HEK293T (cell line): ENCODE results near the gene TENM3.

ENCODE experiments used
- CTCF ChIA-PET: fragments of 350-600 bp; formaldehyde crosslinking; extraction: SDS; loops from one replicate; lab custom pipeline; 2021; ENCODE audit warnings: antibody characterized with exemption, inconsistent platforms; lab: Yijun Ruan, JAX
- POLR2A ChIA-PET: fragments of 350-600 bp; formaldehyde crosslinking; extraction: SDS; loops from one replicate; lab custom pipeline; 2020; ENCODE audit warnings: antibody characterized with exemption, inconsistent platforms; lab: Yijun Ruan, JAX
- DNase-seq: peaks from one replicate; pipeline ENCODE4 v3.0.0; 2012; ENCODE audit warnings: mixed read lengths; ENCODE audit errors: extremely low spot score
- ARNT ChIP-seq: fragments of 450-650 bp; IDR thresholded peaks from 2 replicates; pipeline ENCODE4 v1.6.1; 2017; ENCODE audit warnings: mild to moderate bottlenecking
- BHLHE40 ChIP-seq: fragments of 450-650 bp; IDR thresholded peaks from 2 replicates; pipeline ENCODE4 v1.6.1; 2016; ENCODE audit warnings: mild to moderate bottlenecking, moderate library complexity, borderline replicate concordance
- CTBP1 ChIP-seq: fragments of 450-650 bp; IDR thresholded peaks from 2 replicates; pipeline ENCODE4 v1.6.1; 2016; ENCODE audit warnings: borderline replicate concordance
- ELF4 ChIP-seq: fragments of 450-650 bp; IDR thresholded peaks from 2 replicates; pipeline ENCODE4 v1.6.1; 2017; ENCODE audit warnings: antibody characterized with exemption
- FOXA1 ChIP-seq: fragments of 450-650 bp; IDR thresholded peaks from 2 replicates; pipeline ENCODE4 v1.6.1; 2016; ENCODE audit warnings: mild to moderate bottlenecking
- FOXK2 ChIP-seq: fragments of 450-650 bp; IDR thresholded peaks from 2 replicates; pipeline ENCODE4 v1.6.1; 2016; ENCODE audit warnings: mild to moderate bottlenecking
- FOXM1 ChIP-seq: fragments of 450-650 bp; IDR thresholded peaks from 2 replicates; pipeline ENCODE4 v1.6.1; 2017; ENCODE audit warnings: mild to moderate bottlenecking, borderline replicate concordance
- HDGF ChIP-seq: fragments of 450-650 bp; IDR thresholded peaks from 2 replicates; pipeline ENCODE4 v1.6.1; 2017; ENCODE audit warnings: antibody characterized with exemption, borderline replicate concordance
- L3MBTL2 ChIP-seq: fragments of 450-650 bp; conservative IDR thresholded peaks from 2 replicates; pipeline ENCODE4 v1.6.1; 2016; ENCODE audit warnings: mild to moderate bottlenecking
- LEF1 ChIP-seq: fragments of 450-650 bp; IDR thresholded peaks from 2 replicates; pipeline ENCODE4 v1.6.1; 2017; ENCODE audit warnings: mild to moderate bottlenecking, borderline replicate concordance
- NFRKB ChIP-seq: fragments of 450-650 bp; IDR thresholded peaks from 2 replicates; pipeline ENCODE4 v1.6.1; 2016; ENCODE audit warnings: mild to moderate bottlenecking, moderate library complexity
- PKNOX1 ChIP-seq: fragments of 450-650 bp; IDR thresholded peaks from 2 replicates; pipeline ENCODE4 v1.6.1; 2016
- SP1 ChIP-seq: fragments of 450-650 bp; IDR thresholded peaks from 2 replicates; pipeline ENCODE4 v1.6.1; 2017
- SUZ12 ChIP-seq: fragments of 450-650 bp; IDR thresholded peaks from 2 replicates; pipeline ENCODE4 v1.6.1; 2016; ENCODE audit warnings: mild to moderate bottlenecking
- TARDBP ChIP-seq: fragments of 450-650 bp; IDR thresholded peaks from 2 replicates; pipeline ENCODE4 v1.6.1; 2016
- ZNF384 ChIP-seq: fragments of 450-650 bp; IDR thresholded peaks from 2 replicates; pipeline ENCODE4 v1.6.1; 2016

Gene TENM3

GRCh38 chr4:182662551-182662950, 419.3 kb downstream of the TENM3 start:
- ChIA-PET POLR2A (no interaction called here), CTCF (interaction anchor here (0.7 kb wide), 1 partner anchor 21 kb away, joined by 4 read pairs; no protein-coding TSS in a partner anchor)
- TF ChIP-seq SUZ12 (no peak), CTBP1 (no peak), ARNT (no peak), HDGF (no peak)
- DNase-seq, result no peak

- no peak for DNase-seq
- TF ChIP-seq HDGF (no peak), TARDBP (no peak), ELF4 (no peak), LEF1 (no peak), L3MBTL2 (no peak), SP1 (no peak), FOXA1 (no peak), ARNT (no peak), SUZ12 (no peak), ZNF384 (no peak), FOXM1 (no peak), FOXK2 (no peak), PKNOX1 (no peak), BHLHE40 (no peak), CTBP1 (no peak), NFRKB (no peak)
- POLR2A ChIA-PET, result interaction anchor here (0.7 to 0.8 kb wide), 2 partner anchors 18 to 426 kb away, joined by 3 read pairs; no protein-coding TSS in a partner anchor
- CTCF ChIA-PET, result interaction anchor here (0.6 kb wide), 1 partner anchor 8 kb away, joined by 5 read pairs; no protein-coding TSS in a partner anchor
Measured at GRCh38 chr4:182671231-182671630, 428.0 kb downstream of the TENM3 start.

- CTCF ChIA-PET, result interaction anchor here (0.6 kb wide), 1 partner anchor 8 kb away, joined by 5 read pairs; no protein-coding TSS in a partner anchor
- POLR2A ChIA-PET, result interaction anchor here (0.7 kb wide), 1 partner anchor 425 kb away, joined by 3 read pairs; no protein-coding TSS in a partner anchor
- no peak for DNase-seq
- TF ChIP-seq ELF4, result no peak
- TF ChIP-seq HDGF, result no peak
- TF ChIP-seq FOXM1, result no peak
- TF ChIP-seq SUZ12, result no peak
- no peak for TF ChIP-seq NFRKB
- TF ChIP-seq ZNF384, result no peak
- no peak for TF ChIP-seq ARNT
- TF ChIP-seq FOXA1, result no peak
- no peak for TF ChIP-seq LEF1
- TF ChIP-seq L3MBTL2, result no peak
- no peak for TF ChIP-seq PKNOX1
- TF ChIP-seq FOXK2, result no peak
- TF ChIP-seq SP1, result no peak
- no peak for TF ChIP-seq CTBP1
Measured at GRCh38 chr4:182671749-182672148, 428.5 kb downstream of the TENM3 start.

GRCh38 chr4:182678590-182678989, 435.4 kb downstream of the TENM3 start:
- TF ChIP-seq ZNF384, result no peak
- no peak for TF ChIP-seq ARNT
- TF ChIP-seq FOXA1, result no peak
- TF ChIP-seq SP1, result no peak
- TF ChIP-seq FOXK2, result no peak
- TF ChIP-seq HDGF, result no peak
- TF ChIP-seq FOXM1, result no peak
- TF ChIP-seq ELF4, result no peak
- TF ChIP-seq CTBP1, result no peak
- CTCF ChIA-PET, result no interaction called here
- no peak for DNase-seq
- POLR2A ChIA-PET, result no interaction called here

- ChIA-PET POLR2A (no interaction called here), CTCF (interaction anchor here (0.6 to 0.7 kb wide), 2 partner anchors 8 to 136 kb away, joined by 5 read pairs; no protein-coding TSS in a partner anchor)
- no peak for DNase-seq
- TF ChIP-seq FOXK2 (no peak), ELF4 (no peak), PKNOX1 (no peak), BHLHE40 (no peak), ARNT (no peak), L3MBTL2 (no peak), CTBP1 (no peak), TARDBP (no peak), ZNF384 (no peak), NFRKB (no peak), FOXM1 (no peak), SUZ12 (no peak)
Measured at GRCh38 chr4:182679533-182679932, 436.3 kb downstream of the TENM3 start.

- DNase-seq, result no peak
- POLR2A ChIA-PET, result no interaction called here
- CTCF ChIA-PET, result no interaction called here
- TF ChIP-seq ELF4 (no peak), BHLHE40 (no peak), CTBP1 (no peak), HDGF (no peak), SP1 (no peak), L3MBTL2 (no peak), LEF1 (no peak), NFRKB (no peak), PKNOX1 (no peak), ZNF384 (no peak), FOXA1 (no peak), FOXK2 (no peak), TARDBP (no peak)
Measured at GRCh38 chr4:182680234-182680653, 437.0 kb downstream of the TENM3 start.
